Activated T-cell treated with anti-CD3 and anti-CD28 coated beads for 48 hours (primary cell): Measurements from ENCODE around the gene TELO2.
"Not testable (repeated sequence)": the region's sequence is repeated elsewhere in the genome, so short reads cannot be mapped to it uniquely, and the experiment has no call there.

Experiments
- DNase-seq: peaks from one replicate; pipeline ENCODE4 v3.0.0-alpha.2; 2020; ENCODE audit warnings: low read depth

TELO2 gene

GRCh38 chr16:1475552-1476114, 17.5 kb upstream of the TELO2 start:
- DNase-seq, result no peak

GRCh38 chr16:1477033-1477432, 16.1 kb upstream of the TELO2 start:
- DNase-seq, result no peak

- DNase-seq, result not testable (repeated sequence)
Observed at GRCh38 chr16:1478937-1479336, 14.2 kb upstream of the TELO2 start.

- no peak for DNase-seq
Observed at GRCh38 chr16:1481906-1482835, 11.0 kb upstream of the TELO2 start.

GRCh38 chr16:1485847-1486496, 7.2 kb upstream of the TELO2 start:
- DNase-seq, result no peak

GRCh38 chr16:1486551-1487390, 6.4 kb upstream of the TELO2 start:
- no peak for DNase-seq

- DNase-seq, result no peak
Observed at GRCh38 chr16:1487395-1488053, 5.6 kb upstream of the TELO2 start.

- DNase-seq, result no peak
Observed at GRCh38 chr16:1488054-1488601, 5.0 kb upstream of the TELO2 start.

GRCh38 chr16:1488619-1489018, 4.5 kb upstream of the TELO2 start, which contains the start of gene PTX4:
Gene PTX4, minus strand, starts transcription at chr16:1488944. Its CDS starts 35 bp downstream, at chr16:1488909.
- DNase-seq, result no peak

- DNase-seq, result no peak
Observed at GRCh38 chr16:1489077-1489476, 4.1 kb upstream of the TELO2 start.

GRCh38 chr16:1491327-1491726, 1.8 kb upstream of the TELO2 start:
- DNase-seq, result no peak

- peak; percentile 5 for DNase-seq
Observed at GRCh38 chr16:1492082-1492922, 858 bp upstream of the TELO2 start.

GRCh38 chr16:1493746-1494094, 560 bp downstream of the TELO2 start:
- no peak for DNase-seq

GRCh38 chr16:1494129-1494640, 1.0 kb downstream of the TELO2 start:
- no peak for DNase-seq

- DNase-seq, result no peak
Observed at GRCh38 chr16:1494711-1495110, 1.6 kb downstream of the TELO2 start.

GRCh38 chr16:1495211-1495888, 2.2 kb downstream of the TELO2 start:
- no peak for DNase-seq

- DNase-seq, result no peak
Observed at GRCh38 chr16:1495889-1496262, 2.7 kb downstream of the TELO2 start.

- DNase-seq, result no peak
Observed at GRCh38 chr16:1496464-1496863, 3.3 kb downstream of the TELO2 start.

- no peak for DNase-seq
Observed at GRCh38 chr16:1497014-1497598, 3.9 kb downstream of the TELO2 start.
